ENCODE measurements around the gene UBN1.
A peak's percentile ranks its signal among the peaks of the same experiment; 100 is the strongest.

DNA sequence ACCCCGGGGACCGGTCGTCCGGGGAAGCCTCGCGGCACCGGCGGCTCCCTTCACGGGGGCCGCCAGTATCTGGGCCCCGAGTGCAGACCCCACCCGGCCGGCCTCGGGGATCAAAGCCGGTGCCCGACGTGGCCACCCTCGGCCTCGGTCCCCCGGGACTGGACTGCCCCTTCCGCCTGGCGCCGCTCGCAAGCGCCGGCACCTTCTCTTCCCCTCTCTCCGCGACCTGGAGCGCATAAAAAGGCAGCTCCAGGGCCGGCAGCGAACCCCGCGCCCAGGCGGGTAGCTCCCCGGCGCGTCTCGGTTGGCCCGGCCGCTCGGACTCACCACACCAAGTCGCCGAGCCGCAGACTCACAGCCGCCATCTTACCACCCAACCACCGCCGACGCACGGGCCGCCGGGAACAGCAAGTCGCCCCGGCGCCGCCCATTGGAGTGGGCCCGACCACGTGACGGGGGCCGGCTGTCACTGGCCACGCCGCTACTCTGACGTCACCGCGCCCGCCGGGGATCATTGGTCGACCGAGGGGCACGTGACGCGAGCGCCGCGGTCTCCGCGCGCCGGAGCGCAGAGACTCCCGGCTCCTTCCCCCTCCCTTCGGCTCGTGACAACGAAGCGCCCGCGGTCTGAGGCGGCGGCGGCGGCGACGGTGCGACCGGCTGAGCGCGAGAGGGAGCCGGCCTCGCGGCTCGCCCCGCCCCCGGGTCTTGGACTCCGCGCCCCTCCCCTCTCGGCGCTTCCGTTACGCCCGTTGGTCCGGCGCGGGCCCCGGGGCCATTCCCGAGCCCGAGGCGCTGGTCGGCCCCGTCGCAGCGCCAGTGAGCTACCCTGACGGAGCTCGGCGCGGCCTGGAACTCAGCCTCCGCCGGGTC, at the start of gene UBN1, which contains the start of gene GLYR1:
- TF ChIP-seq, protein P1, sequence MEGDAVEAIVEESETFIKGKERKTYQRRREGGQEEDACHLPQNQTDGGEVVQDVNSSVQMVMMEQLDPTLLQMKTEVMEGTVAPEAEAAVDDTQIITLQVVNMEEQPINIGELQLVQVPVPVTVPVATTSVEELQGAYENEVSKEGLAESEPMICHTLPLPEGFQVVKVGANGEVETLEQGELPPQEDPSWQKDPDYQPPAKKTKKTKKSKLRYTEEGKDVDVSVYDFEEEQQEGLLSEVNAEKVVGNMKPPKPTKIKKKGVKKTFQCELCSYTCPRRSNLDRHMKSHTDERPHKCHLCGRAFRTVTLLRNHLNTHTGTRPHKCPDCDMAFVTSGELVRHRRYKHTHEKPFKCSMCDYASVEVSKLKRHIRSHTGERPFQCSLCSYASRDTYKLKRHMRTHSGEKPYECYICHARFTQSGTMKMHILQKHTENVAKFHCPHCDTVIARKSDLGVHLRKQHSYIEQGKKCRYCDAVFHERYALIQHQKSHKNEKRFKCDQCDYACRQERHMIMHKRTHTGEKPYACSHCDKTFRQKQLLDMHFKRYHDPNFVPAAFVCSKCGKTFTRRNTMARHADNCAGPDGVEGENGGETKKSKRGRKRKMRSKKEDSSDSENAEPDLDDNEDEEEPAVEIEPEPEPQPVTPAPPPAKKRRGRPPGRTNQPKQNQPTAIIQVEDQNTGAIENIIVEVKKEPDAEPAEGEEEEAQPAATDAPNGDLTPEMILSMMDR (IDR thresholded peaks at IDR 0.05), result no peak
- peak; percentile 68; the same call in 1 of the 2 replicates for TF ChIP-seq SIN3A (IDR thresholded peaks at IDR 0.05; ENCODE audit: borderline replicate concordance, insufficient read depth, low read depth, low read length)
